Neural cell (in vitro differentiated cells): ENCODE results near the gene RASSF8. TPM values are rescaled to one million over a fixed set of nuclear protein-coding genes. Genes with fewer than 3 reads are reported as not detected.

ENCODE experiments used
- H2AFZ ChIP-seq: fragments of 200-600, 300-800 bp; sonication (generic), shearing (Covaris generic); 2 replicates; pipeline ENCODE4 v1.6.0; 2014; ENCODE audit warnings: low read depth, mild to moderate bottlenecking, antibody characterized with exemption, low read length, moderate library complexity
- H3F3A ChIP-seq: fragments of 200-600 bp; shearing (Covaris generic); 2 replicates; pipeline ENCODE4 v1.6.1; 2016; ENCODE audit warnings: mild to moderate bottlenecking, moderate library complexity, mixed read lengths, antibody characterized with exemption, low read length; ENCODE audit not compliant: insufficient read depth, poor library complexity, severe bottlenecking
- H3K27ac ChIP-seq: fragments of 200-600, 300-800 bp; sonication (generic), shearing (Covaris generic); 2 replicates; pipeline ENCODE4 v1.5.1; 2014; ENCODE audit warnings: mild to moderate bottlenecking, low read length, moderate library complexity
- H3K27me3 ChIP-seq: fragments of 300-800, 200-600 bp; sonication (generic), shearing (Covaris generic); 2 replicates; pipeline ENCODE4 v1.6.0; 2014; ENCODE audit warnings: mild to moderate bottlenecking, low read depth, low read length, moderate library complexity; ENCODE audit not compliant: insufficient read depth
- H3K36me3 ChIP-seq: fragments of 300-800, 200-600 bp; sonication (generic), shearing (Covaris generic); 2 replicates; pipeline ENCODE4 v1.5.1; 2014; ENCODE audit warnings: mild to moderate bottlenecking, antibody characterized with exemption, low read length, moderate library complexity; ENCODE audit not compliant: insufficient read depth
- H3K4me2 ChIP-seq: fragments of 300-800, 200-600 bp; sonication (generic), shearing (Covaris generic); 2 replicates; pipeline ENCODE4 v1.6.0; 2014; ENCODE audit warnings: mild to moderate bottlenecking, low read length
- H3K4me3 ChIP-seq: fragments of 300-800, 200-600 bp; sonication (generic), shearing (Covaris generic); 2 replicates; pipeline ENCODE4 v1.5.1; 2014; ENCODE audit warnings: mild to moderate bottlenecking, low read length, moderate library complexity
- H3K79me2 ChIP-seq: fragments of 200-600 bp; shearing (Covaris generic); replicated peaks from 2 replicates; pipeline ENCODE4 v1.6.0; 2014; ENCODE audit warnings: mild to moderate bottlenecking, low read length, moderate library complexity; ENCODE audit not compliant: insufficient read depth
- H3K9ac ChIP-seq: fragments of 300-800, 200-600 bp; sonication (generic), shearing (Covaris generic); 2 replicates; pipeline ENCODE4 v1.6.1; 2016; ENCODE audit warnings: mild to moderate bottlenecking, low read length, mixed read lengths
- H3K9me2 ChIP-seq: fragments of 200-600 bp; shearing (Covaris generic); 2 replicates; pipeline ENCODE4 v1.6.1; 2016; ENCODE audit warnings: mild to moderate bottlenecking, low read length, mixed read lengths; ENCODE audit not compliant: insufficient read depth
- H3K9me3 ChIP-seq: fragments of 200-600, 300-800 bp; sonication (generic), shearing (Covaris generic); 2 replicates; pipeline ENCODE4 v1.6.1; 2016; ENCODE audit warnings: mild to moderate bottlenecking, mixed run types, low read length, moderate library complexity, mixed read lengths
- H4K20me1 ChIP-seq: fragments of 200-600 bp; shearing (Covaris generic); 2 replicates; pipeline ENCODE4 v1.6.1; 2016; ENCODE audit warnings: mild to moderate bottlenecking, mixed run types; ENCODE audit not compliant: insufficient read depth
- EP300 ChIP-seq: fragments of 450-650 bp; conservative IDR thresholded peaks from 2 replicates; pipeline ENCODE4 v1.6.1; 2014; ENCODE audit warnings: antibody characterized with exemption, mild to moderate bottlenecking, moderate library complexity; ENCODE audit not compliant: poor library complexity, severe bottlenecking
- EZH2 ChIP-seq: fragments of 200-600, 300-800 bp; shearing (Covaris generic), sonication (generic); IDR thresholded peaks from 2 replicates; pipeline ENCODE4 v1.6.1; 2014; ENCODE audit warnings: antibody characterized with exemption, low read length, borderline replicate concordance, mild to moderate bottlenecking; ENCODE audit not compliant: insufficient read depth, poor library complexity, severe bottlenecking
- MXI1 ChIP-seq: fragments of 450-650 bp; conservative IDR thresholded peaks from 2 replicates; pipeline ENCODE4 v1.6.1; 2014; ENCODE audit warnings: antibody characterized with exemption, mild to moderate bottlenecking; ENCODE audit not compliant: poor library complexity, severe bottlenecking
- POLR2AphosphoS5 ChIP-seq: IDR thresholded peaks from 2 replicates; pipeline ENCODE4 v1.6.1; 2012
- RAD21 ChIP-seq: fragments of 450-650 bp; conservative IDR thresholded peaks from 2 replicates; pipeline ENCODE4 v1.6.1; 2014; ENCODE audit warnings: antibody characterized with exemption, mild to moderate bottlenecking, moderate library complexity
- TAF1 ChIP-seq: IDR thresholded peaks from 2 replicates; pipeline ENCODE4 v1.6.1; 2012; ENCODE audit warnings: low read depth
- polyA plus RNA-seq: library from polyadenylated mRNA; depleted of rRNA; stranded (reverse); fragments of >200 nt; gene quantifications from 2 replicates; pipeline ENCODE4 v1.2.3, GENCODE V29; 2014
- TF ChIP-seq, protein P1 (sequence below): IDR thresholded peaks from 2 replicates; pipeline ENCODE4 v1.6.1; 2012; ENCODE audit warnings: borderline replicate concordance
- TF ChIP-seq, protein P2 (sequence below): fragments of 450-650 bp; IDR thresholded peaks from 2 replicates; pipeline ENCODE4 v1.5.1; 2014; ENCODE audit warnings: antibody characterized with exemption, mild to moderate bottlenecking, moderate library complexity; ENCODE audit not compliant: poor library complexity, severe bottlenecking

RASSF8 gene
- polyA plus RNA-seq, 1 donor from 2014 or later: 11.4 TPM

DNA sequence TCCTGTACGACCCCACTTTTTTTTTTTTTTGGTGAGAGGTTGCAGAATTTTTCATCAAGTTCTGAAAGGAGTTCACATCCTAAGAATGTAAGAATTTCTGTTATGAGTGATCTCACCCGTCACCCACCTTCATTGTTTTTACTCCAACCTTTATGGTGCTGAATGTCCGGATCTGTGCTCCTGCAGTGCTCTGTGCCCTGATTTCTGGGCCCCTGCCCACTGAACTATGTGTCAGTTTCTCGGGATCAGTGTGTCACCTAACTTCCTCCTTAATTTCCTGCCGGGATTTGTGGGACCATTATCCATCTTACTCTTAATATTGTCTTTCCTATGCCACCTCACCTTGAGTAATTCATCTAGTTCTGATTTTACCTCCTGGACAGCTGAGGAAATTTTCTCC is 11.6 kb downstream of the RASSF8 start:
- H3K4me2 ChIP-seq: no peak overlapping the region
- no peak overlapping the region for H3K27ac ChIP-seq
- no peaks in the 10 kb centered on the region for H4K20me1 ChIP-seq
- peaks cover 39% of the 10 kb centered on the region for H3K79me2 ChIP-seq
- H3K36me3 ChIP-seq: no peaks in the 10 kb centered on the region
- no peak overlapping the region for H3K9ac ChIP-seq
- H3K27me3 ChIP-seq: no peaks in the 10 kb centered on the region
- TF ChIP-seq POLR2AphosphoS5 (no peak), MXI1 (no peak), RAD21 (no peak), TAF1 (no peak), EZH2 (no peak)
- TF ChIP-seq, protein P1, sequence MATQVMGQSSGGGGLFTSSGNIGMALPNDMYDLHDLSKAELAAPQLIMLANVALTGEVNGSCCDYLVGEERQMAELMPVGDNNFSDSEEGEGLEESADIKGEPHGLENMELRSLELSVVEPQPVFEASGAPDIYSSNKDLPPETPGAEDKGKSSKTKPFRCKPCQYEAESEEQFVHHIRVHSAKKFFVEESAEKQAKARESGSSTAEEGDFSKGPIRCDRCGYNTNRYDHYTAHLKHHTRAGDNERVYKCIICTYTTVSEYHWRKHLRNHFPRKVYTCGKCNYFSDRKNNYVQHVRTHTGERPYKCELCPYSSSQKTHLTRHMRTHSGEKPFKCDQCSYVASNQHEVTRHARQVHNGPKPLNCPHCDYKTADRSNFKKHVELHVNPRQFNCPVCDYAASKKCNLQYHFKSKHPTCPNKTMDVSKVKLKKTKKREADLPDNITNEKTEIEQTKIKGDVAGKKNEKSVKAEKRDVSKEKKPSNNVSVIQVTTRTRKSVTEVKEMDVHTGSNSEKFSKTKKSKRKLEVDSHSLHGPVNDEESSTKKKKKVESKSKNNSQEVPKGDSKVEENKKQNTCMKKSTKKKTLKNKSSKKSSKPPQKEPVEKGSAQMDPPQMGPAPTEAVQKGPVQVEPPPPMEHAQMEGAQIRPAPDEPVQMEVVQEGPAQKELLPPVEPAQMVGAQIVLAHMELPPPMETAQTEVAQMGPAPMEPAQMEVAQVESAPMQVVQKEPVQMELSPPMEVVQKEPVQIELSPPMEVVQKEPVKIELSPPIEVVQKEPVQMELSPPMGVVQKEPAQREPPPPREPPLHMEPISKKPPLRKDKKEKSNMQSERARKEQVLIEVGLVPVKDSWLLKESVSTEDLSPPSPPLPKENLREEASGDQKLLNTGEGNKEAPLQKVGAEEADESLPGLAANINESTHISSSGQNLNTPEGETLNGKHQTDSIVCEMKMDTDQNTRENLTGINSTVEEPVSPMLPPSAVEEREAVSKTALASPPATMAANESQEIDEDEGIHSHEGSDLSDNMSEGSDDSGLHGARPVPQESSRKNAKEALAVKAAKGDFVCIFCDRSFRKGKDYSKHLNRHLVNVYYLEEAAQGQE: no peak
- no peaks in the 10 kb centered on the region for H3F3A ChIP-seq
- H3K9me2 ChIP-seq: no peaks in the 10 kb centered on the region
- H2AFZ ChIP-seq: no peak overlapping the region
- H3K9me3 ChIP-seq: no peaks in the 10 kb centered on the region
- H3K4me3 ChIP-seq: no peak overlapping the region

DNA sequence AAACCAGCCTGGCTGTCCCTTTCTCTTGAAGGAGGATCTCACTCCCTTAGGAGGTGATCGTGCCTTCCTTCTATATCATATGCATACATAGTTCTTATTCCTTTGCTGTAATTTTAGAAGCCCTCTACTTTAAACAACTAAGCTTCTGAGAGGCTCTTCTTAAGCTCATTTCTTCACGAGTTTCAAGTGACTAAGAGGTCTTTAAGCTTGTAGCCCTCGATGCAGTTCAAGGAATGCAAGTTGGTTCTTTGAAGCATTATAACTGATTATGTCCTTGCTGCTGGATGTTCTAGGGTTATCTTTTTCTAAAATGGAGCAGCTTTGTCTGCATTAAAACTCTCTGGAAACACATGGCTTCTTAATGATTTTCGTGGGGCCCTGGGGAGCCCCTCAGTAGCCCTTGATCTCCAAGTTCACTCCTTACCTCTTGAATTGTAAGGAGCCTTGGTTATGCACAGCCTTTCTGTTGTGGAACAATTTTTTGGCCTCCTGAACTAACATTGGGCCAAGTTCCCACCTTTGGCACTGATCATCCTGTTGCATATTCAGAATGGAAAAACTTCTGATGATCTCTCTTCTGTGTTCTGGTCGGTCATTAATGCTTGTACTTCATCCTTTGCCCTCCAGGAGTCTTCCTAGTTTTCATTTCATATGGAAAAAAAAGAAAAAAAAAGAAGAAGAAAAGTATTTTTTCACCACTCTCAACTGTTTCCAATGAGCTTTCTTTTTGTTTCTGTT is 12.6 kb downstream of the RASSF8 start:
- Histone ChIP-seq H3K4me3 (no peak overlapping the region), H4K20me1 (no peaks in the 10 kb centered on the region), H3K27me3 (no peaks in the 10 kb centered on the region), H3K9me3 (no peaks in the 10 kb centered on the region), H3F3A (no peaks in the 10 kb centered on the region), H2AFZ (no peak overlapping the region), H3K4me2 (no peak overlapping the region), H3K36me3 (no peaks in the 10 kb centered on the region), H3K9me2 (no peaks in the 10 kb centered on the region), H3K9ac (no peak overlapping the region), H3K79me2 (peaks cover 29% of the 10 kb centered on the region), H3K27ac (no peak overlapping the region)
- TF ChIP-seq EZH2: no peak
- TF ChIP-seq TAF1: no peak
- TF ChIP-seq, protein P1: no peak
- TF ChIP-seq EP300: no peak
- no peak for TF ChIP-seq RAD21
- no peak for TF ChIP-seq POLR2AphosphoS5
- TF ChIP-seq, protein P2, sequence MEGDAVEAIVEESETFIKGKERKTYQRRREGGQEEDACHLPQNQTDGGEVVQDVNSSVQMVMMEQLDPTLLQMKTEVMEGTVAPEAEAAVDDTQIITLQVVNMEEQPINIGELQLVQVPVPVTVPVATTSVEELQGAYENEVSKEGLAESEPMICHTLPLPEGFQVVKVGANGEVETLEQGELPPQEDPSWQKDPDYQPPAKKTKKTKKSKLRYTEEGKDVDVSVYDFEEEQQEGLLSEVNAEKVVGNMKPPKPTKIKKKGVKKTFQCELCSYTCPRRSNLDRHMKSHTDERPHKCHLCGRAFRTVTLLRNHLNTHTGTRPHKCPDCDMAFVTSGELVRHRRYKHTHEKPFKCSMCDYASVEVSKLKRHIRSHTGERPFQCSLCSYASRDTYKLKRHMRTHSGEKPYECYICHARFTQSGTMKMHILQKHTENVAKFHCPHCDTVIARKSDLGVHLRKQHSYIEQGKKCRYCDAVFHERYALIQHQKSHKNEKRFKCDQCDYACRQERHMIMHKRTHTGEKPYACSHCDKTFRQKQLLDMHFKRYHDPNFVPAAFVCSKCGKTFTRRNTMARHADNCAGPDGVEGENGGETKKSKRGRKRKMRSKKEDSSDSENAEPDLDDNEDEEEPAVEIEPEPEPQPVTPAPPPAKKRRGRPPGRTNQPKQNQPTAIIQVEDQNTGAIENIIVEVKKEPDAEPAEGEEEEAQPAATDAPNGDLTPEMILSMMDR: no peak
